Epithelial cell of proximal tubule (primary cell): ENCODE results near the gene RASA1. TPM values are rescaled to one million over a fixed set of nuclear protein-coding genes. Genes with fewer than 3 reads are reported as not detected.

Experiments
- DNase-seq: peaks from one replicate; pipeline ENCODE4 v3.0.0-alpha.2; 2011; ENCODE audit warnings: low read depth
- H3K4me3 ChIP-seq: 2 replicates; pipeline ENCODE4 v1.5.1; 2011; ENCODE audit warnings: low read depth, mild to moderate bottlenecking, low read length
- CTCF ChIP-seq: conservative IDR thresholded peaks from 2 replicates; pipeline ENCODE4 v1.5.1; 2012; ENCODE audit warnings: low read depth, mild to moderate bottlenecking, low read length
- total RNA-seq: library from RNA; depleted of rRNA; stranded (reverse); fragments of >200 nt; gene quantifications from 2 replicates; pipeline ENCODE4 v1.2.3, GENCODE V29; 2015

RASA1 gene
- total RNA-seq, 1 donor from 2014 or later = 40.7 TPM

- no peak for TF ChIP-seq CTCF
- no peak overlapping the region for H3K4me3 ChIP-seq
- DNase-seq = no peak
These were observed 167.5 kb downstream of the RASA1 start for GRCh38 chr5:87435144-87435694.

GRCh38 chr5:87437724-87438123 is 170.0 kb downstream of the RASA1 start:
- H3K4me3 ChIP-seq = no peak overlapping the region
- TF ChIP-seq CTCF = no peak
- DNase-seq = no peak

- H3K4me3 ChIP-seq = no peak overlapping the region
- no peak for TF ChIP-seq CTCF
- DNase-seq = no peak
These were observed 170.5 kb downstream of the RASA1 start for GRCh38 chr5:87438231-87438630.

Other genes with a start within 250 kb of the RASA1 start
- gene CCNH, start 145.0 kb downstream of the RASA1 start, total RNA-seq = 61.7 and 62.0 TPM in 2 replicates